ENCODE measurements around the gene FGF12.
A peak's percentile ranks its signal among the peaks of the same experiment; 100 is the strongest.

FGF12 gene

DNA sequence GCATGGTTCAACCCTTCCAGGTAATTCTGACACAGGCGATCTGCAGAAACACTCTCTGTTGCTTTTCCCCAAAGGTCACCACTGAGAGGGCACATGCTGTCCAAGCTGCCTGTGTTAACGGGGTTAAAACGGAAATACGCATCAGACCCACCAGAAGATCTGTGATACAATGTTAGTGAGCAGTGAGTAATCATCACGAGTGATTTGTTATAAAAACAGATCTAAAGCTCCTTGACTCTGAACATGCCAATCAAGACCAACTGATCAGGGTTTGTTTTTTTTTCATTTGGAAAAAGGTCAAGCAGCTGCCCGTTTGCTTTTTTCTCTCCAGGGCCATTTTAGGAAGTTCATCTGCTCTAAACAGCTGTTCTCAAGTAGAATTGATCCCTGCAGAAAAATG lies 43.2 kb downstream of the FGF12 start:
- DNase-seq, result no peak

DNA sequence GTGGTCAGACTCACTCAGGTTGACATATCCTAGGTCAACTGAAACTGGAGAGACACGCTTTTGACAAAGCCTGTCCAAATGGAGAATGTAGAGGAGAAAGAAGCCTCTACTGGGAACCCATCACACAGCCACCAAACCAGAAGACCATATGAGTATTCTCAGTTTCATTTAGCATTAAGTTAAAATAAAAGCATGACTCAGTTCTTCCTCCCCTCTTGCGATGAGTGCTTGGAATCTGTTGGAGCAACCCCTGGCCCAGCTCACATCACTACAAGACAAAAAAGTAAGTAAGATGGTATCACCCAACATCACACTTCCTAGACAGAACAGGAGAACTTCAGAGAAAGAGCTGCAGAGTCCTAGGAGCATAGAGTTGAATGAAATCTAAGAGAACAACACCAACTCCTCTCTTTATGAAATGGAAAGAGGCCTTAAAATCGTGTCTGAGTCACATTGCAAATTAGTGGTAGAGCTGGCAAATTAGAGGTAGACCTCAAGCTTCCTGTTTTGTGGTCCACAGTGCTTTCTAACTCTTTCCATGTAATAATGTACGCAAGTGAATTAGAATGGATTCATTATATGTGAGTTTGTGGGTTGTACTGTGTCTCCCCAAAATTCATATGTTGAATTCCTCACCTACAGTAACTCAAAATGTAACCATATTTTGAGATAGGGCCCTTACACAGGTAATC lies 51.2 kb downstream of the FGF12 start:
- DNase-seq, result no peak

DNA sequence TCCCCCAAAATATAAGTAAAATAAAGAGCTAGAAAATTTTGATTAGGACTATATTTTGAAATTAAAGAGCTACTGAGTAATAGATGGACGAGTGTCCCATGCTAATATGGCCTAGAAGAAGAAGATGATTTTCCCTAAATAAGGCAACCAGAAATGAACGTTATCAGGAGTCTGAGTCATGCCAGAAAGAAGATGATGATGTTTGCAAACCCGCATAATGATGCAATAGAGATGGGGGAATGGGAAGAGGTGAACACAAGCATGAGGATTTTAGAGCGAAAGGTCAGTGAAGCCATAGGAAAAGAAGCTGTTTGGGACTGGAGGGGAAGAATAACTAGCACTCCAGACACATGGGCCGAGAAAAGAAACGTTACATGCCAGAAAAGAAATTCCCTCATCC lies 71.7 kb downstream of the FGF12 start:
- DNase-seq, result no peak

DNA sequence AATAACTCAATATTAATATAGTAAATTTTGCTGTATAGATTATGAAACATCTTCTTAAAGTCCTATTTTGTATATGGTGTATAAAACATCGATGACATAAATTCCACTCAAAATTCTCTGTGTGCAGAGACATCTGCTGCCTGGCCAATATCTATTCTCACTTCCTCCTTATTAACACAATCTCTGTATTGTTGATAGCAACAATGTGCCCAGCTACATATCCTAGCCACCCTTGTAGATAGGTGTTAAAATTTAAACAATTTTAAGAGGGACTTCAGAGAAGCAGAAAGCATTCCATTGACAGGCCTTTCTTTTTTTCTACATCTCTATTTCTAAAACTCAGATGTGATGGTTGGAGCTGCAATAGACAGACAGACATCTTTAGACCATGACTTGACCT lies 72.3 kb downstream of the FGF12 start:
- no peak for DNase-seq

DNA sequence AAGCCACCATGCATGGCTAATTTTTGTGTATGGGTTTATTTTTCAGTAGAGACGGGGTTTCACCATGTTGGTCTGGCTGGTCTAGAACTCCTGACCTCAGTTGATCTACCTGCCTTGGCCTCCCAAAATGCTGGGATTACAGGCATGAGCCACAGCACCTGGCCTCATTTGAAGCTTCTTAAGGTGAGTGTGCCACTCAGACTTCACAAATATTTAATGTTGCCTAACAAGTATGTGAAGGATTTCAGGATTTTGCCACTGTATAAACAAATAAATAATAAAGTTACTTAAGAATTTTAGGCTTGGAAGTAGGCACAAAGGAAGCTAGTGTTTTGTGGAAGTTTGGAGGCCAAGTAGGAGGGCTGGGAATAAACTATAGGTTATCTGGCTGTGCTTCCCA lies 73.5 kb downstream of the FGF12 start:
- DNase-seq, result no peak

DNA sequence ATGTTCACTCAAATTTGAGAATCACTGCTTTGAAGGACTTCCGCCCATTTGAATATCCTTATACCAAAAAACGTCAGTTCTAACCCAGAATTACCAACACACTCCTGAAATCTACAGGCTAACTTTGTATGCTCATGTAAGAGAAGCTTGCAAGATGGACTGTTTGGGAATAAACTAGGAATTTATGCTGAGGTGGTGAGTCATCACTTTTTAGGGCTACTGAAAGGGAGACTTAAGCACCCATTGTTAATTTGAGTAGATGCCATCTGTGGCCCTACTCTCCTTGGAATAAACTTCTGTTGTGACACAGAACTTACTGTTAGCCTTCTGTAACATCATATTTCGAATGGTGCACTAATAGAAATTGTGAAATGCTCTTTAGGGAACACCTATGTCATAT lies 74.6 kb downstream of the FGF12 start:
- DNase-seq, result no peak

DNA sequence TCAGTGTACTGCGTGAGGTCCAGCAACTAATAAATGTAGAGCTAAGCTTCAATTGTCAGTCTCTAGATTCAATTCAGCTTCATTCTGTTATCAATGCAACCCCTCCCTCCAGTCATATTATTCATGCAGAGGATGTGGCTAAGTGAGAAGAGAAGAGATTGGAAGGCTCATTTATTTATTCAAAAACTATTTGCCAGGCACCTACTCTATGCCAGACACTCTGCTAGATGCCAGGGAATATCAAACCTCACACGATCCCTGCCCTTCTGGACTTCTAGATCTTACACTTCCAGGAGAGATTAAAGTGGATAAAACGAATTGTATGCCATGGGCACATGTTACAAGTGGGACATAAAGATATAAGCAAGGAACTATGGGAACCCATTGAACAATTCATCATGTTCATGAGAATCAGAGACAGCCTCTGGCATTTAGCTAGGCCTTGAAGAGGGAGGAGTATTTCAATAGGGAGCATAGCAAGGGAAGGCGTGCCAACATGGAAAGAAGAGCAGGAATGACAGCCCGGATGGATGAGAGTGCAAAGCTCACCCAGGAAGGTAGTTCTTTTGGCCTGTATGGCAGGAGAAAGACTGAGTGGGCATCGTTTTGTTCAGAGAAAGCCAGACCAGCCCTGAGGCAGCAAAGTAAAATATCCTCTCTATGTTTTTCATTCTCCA lies 75.4 kb downstream of the FGF12 start:
- no peak for DNase-seq

DNA sequence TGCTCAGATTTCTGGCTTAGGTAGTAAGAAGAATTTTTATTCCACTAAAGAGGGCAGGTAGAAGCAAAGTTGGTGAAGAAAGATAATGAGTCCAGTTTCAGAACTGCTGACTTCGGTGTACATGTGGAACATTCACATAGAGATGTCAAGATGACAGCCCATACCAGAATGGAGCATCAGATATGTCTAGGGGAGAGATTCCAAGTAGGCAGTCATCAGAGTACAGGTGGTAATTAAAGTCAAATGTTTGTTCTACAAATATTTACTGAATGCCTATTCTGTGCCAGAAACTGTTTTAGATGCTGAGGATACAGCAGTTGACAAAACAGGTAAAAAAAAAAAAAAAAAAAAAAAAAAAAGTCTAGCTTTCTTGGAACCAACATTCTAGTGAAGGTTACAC lies 81.9 kb downstream of the FGF12 start:
- DNase-seq, result no peak

DNA sequence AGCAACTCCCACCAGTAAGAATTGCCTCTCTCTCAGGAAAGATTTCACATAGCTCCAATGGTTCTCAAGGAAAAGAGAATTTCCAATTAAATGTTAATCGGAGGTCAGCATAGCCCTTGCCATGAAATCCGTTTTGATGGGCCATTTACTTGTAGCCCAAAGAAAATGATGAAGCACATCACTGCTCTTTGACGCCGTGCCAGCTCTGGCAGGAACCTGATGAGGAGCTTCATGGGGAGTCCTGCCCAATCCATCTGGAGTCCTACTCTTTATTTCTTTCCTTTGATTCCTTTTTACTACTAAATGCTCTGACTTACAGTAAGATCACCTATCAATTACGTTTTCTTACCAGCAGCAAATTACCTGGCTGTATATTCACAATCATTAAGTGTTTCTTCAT lies 84.7 kb downstream of the FGF12 start:
- DNase-seq, result no peak

DNA sequence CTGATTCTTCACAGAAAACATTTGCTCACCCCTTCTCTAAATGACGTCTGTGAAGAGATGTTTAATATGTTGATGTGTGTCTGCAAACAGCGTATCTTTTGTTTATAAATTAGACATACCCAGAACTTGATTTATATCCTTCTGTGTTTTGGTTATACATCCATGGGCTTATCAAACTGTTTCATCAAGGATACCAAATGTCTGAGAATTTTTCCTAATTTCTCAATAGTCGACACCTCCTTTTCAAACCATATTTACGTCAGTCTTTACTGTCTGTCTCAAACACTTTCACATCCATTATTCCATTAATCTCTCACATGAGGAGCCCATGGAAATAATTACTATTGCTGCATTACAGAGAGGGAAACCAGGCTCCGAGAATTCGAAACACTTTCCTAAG lies 85.4 kb downstream of the FGF12 start:
- DNase-seq, result no peak

DNA sequence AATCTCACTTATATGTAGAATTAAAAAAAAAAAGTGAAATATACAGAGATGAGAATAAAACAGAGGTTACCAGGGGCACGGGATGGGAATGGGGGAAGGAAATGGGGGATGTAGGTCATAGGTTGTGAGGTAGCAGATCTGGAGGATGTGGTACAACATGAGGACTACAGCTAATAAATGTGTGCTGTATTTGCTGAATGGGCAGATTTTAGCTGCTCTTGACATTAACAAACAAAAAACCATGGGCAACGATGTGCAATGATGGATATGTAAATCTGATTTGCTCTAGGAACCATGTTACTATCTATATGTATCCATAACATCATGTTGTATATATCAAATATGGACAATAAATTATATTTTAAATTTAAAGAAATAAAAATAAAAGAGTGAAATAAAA lies 87.4 kb downstream of the FGF12 start:
- DNase-seq, result no peak

DNA sequence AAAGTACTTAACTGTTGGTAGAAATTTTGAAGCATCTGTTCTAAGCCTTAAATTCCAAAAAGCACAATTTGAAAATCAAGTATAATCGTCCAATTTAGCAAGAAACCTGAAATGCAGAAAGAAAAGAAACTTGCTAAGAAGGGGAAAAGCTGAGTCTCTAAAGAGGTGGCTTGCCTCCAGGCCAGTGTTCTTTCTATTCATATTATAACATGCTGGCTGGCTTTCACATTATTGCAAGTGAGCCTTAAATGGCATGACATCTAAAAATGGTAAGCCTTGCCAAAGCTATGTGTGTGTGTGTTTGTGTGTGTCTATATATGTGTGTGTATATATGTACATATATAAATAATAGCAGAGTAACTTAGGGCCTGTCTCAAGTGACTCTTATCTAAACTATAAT lies 89.5 kb downstream of the FGF12 start:
- no peak for DNase-seq

DNA sequence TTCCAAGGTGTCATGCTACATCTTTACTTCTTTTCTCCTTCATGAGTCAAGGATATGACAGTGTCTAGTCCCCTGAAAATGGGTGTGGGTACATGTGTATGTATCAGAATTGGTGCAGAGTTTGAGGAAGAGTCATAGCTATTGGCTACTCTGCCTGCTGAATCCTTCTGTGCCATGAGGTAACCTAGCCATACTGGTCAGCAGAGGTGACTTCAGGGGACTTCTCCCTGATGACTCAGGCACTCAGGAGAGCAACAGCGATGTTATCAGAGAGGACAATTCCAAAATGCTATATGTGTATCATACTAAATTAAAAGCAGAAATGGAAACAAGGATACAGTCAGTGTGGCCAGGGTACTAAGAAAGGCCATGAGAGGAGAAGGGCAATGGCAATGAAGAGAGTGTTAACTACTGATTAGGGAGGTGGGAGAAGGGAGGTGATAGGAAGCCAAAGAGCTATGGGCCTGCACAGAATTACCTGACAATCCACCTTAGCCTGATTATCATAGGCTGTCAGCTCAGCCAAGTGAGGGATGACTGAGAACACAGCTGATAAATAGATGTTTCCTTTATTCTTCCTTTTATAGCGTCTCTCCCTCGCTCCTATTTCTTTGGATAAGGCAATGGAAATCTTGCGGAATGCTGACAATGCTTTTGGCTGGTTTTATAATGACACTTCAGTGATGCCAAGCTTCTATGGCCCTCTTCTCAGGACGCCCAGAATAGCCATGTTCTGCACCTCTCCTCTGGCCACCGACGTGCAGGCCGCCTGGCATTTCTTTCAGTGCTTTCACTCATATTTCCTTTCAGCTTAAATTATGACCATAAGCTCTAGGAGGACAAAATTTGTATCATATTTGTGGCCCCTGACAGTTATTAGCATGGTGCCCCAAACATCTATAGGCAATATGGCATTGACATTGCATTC lies 90.6 kb downstream of the FGF12 start:
- no peak for DNase-seq

DNA sequence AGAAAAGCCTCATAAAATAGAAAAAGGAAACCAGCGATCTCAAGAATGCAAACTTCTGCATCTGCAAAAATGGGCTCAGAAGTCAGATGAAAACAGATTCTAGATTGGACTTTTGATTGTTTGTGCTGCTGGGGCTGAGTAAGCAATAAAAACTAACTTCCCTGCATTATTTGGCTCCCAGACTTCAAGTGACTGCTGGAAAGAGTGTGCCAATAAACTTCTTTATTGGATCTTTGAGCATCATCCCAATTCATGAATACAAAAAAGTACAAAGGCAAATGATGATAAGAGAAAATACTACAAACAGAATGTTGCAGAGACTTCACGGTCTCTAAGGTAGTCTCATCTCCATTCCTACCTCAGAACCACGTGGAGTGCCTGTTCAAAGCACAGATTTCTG lies 97.9 kb downstream of the FGF12 start:
- DNase-seq, result no peak

DNA sequence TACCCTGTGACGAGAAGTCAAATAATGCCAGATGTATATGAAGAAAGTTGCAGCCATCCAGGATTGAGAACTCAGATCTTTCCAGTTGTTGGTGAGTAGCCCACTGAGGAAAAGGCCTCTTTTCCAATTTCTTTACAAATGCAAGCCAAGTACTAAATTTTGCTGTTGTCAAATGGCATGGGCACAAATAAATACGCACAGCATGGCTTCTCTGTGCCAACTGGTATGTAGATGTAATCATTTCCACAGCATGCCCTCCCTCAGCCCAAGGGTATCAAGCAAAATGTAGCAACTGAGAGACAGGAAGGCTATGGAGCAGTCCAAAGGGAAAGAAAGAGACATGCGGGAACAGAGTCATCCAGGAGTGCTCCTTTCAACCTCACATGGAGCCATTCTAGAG lies 105.4 kb downstream of the FGF12 start:
- no peak for DNase-seq

DNA sequence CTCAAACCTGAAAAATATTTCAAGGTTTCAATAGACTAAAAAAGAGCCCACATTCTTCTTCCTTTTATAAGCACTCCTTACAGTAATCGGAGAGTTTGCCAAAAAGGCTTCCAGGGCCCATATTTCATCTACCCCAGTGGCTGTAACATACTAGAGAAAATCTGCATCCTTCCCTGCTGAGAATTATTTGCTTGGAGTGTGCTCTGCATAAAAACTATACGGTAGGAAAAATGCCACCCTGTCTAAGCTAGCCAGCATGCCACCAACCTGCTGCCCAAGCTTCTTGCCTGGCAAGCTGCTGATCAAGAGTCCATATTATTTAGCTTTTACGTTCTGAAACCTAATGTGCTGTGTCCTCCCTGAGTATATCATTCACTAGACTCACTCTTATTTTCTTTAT lies 107.1 kb downstream of the FGF12 start:
- no peak for DNase-seq

DNA sequence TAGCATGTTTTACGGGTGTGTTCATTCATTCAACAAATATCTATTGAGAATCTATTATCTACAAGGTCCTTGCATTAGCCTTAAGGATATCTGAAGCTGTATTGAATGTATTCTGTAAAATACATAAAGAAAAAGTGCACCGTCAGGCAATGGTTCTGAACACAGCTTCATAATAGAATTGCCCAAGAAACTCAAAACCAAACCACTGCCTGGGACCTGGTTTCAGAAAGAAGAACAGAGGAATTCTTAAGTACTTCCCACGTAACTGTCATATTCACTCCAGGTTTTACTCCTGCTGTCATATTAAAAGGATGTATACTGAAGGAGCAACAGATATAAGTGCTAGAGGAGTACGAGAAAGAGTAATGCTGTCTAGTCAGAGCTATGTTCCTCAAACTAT lies 115.9 kb downstream of the FGF12 start:
- no peak for DNase-seq

DNA sequence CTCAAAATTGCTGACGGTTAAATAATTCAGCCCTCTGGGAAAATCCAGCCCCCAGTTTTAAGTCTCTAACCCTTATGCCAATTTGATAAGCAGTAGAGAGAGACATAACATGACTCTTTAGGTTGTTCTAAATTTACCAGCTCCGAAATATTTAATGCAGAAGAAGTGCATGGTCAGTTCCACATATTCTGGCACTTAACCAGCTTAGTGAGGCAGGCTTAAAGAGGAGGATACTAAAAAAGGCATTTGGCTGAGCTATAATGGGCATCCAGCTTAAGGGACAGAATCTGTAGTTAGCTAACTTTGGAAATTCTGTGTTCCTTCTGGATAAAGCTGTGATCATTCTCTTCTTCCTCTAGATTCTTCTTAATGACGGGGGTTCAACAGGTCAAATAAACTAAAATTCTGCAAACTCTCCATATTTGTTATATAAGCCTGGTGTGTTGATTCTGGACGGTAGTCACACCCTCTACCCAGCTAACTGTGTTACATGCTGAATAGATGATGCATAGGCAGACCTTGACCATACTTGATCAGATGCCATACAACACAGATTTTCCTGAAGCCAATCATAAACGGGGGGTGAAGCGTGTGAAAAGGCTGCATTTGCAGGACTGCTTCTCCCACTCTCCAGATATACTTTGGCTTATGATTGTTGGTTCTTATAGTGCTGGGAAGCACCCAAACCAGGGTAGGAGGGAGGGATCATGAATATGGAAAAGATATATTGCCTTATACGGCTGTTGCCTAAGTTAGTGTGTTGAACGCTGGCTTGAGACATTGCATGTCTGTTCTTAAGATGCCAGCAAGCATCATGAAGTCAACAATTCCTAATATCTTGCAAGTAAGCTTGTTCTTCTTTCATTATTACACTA lies 118.4 kb downstream of the FGF12 start:
- DNase-seq, result no peak

DNA sequence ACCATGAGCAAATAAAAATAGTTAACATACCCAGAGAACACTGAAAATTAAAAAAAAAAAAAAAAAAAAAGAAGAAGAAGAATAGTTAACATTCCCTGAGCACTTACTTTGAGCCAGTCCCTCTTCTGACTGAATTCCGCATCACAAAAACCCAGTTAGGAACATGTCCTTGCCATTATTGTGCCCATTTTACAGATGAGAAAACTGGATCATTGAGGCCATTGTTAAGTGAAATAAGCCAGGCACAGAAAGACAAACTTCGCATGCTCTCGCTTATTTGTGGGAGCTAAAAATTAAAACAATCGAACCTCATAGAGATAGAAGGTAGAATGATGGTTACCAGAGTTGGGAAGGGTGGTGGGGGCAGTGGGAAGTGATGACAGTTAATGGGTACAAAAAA lies 119.5 kb downstream of the FGF12 start:
- DNase-seq, result no peak

DNA sequence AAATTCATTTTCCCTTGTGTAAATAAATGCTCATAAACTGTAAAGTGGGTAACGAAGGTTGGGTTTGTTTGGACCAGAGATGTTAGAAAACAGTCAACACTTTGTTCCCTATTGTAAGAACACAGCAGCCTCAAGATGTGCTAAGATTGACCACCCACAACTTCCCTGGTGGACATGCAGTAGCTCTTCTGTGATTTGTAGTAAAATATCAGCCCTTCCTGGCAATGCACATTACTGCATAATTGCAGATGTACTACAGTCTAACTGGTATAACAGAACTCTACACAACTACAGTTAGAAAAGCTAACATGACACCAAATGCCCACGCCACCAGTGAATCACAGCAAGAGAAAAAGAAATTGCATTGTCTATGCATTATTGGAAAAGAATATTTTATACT lies 129.4 kb downstream of the FGF12 start:
- no peak for DNase-seq

DNA sequence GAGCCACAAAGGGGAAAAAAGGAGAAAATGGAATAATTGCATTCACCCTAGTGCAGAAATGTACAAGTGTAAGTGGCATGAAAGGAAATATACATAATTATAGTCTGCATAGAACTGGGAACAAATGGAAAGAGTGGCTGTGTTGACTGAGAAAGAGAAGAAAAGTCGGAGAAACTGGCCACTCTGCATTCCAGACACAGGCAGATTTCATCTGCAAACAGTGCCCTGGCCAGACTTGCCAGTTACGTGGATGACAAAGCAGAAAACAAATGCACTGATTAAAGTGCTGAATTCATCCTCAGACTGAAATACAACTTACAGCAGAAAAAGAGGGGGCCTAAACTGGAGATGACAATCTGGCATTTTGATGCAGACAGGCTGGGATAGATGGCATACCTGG lies 129.8 kb downstream of the FGF12 start:
- peak; percentile 83 for DNase-seq

DNA sequence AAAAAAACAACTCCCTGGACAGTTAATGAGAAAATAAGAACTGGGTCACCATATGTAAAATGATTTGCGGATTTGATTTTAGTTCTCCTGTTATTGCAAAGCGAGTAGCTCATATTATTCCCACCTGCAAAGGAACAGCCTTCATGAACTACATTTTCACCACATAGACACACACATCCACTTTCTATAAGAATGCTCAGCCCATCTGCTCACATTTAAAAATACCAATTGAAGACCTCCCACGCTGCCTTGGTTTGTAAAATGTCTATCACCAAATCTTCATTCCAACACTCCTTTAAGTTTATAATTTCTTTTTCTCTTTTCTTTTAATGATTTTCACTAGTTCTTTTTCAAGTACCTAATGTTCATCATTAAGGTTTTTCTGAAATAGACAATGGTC lies 148.6 kb downstream of the FGF12 start:
- no peak for DNase-seq

DNA sequence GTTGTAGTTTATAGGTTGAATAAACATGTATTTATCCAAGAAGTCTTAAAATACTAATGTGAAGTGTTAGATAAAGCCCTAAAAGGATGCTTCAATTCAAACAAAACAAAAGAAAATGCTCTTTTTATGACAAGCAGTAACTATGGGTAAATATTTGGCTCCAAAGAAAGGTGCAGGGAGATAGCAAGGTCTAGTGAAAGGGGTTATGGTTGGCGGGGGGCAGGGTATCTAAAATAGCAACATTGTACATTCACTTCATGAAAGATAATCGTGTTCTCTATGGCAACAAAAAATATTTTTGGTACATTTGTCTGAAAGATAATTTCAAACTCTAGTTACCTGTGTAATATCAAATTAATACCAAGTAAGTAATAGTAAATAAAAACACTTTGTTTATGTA lies 149.5 kb downstream of the FGF12 start:
- DNase-seq, result no peak
